Measurements from ENCODE around the gene KSR1.

GRCh38 chr17:27585792-27586191, 129.5 kb downstream of the KSR1 start:
- TF ChIP-seq TCF4 (CRISPR knock-in tag; IDR thresholded peaks at IDR 0.05; ENCODE audit: borderline replicate concordance), result no peak
- TF ChIP-seq PPARA (CRISPR knock-in tag; IDR thresholded peaks at IDR 0.05; ENCODE audit: borderline replicate concordance), result no peak
- no peak for TF ChIP-seq ZC3H10 (CRISPR knock-in tag; IDR thresholded peaks at IDR 0.05)
- TF ChIP-seq ARNTL (CRISPR knock-in tag; IDR thresholded peaks at IDR 0.05; ENCODE audit: borderline replicate concordance, low read depth), result no peak
- TF ChIP-seq PATZ1 (CRISPR knock-in tag; IDR thresholded peaks at IDR 0.05; ENCODE audit: borderline replicate concordance), result no peak
- no peak for TF ChIP-seq ZFP3 (CRISPR knock-in tag; IDR thresholded peaks at IDR 0.05)
- no peak for TF ChIP-seq CSRNP3 (CRISPR knock-in tag; IDR thresholded peaks at IDR 0.05)
- TF ChIP-seq RARB (CRISPR knock-in tag; IDR thresholded peaks at IDR 0.05), result no peak
- TF ChIP-seq TSHZ2 (CRISPR knock-in tag; IDR thresholded peaks at IDR 0.05), result no peak

All from SK-N-SH treated with all-trans-retinoic acid at 6 μM for 48 hours (cell line).